HG02623 (cell line): ENCODE measurements around the gene DDR2.
"Not testable (repeated sequence)": the region's sequence is repeated elsewhere in the genome, so short reads cannot be mapped to it uniquely, and the experiment has no call there.

Experiments
- ATAC-seq: cut with Tn5 transposase; IDR thresholded peaks from one replicate; pipeline ENCODE4 v1.9.1; 2021; ENCODE audit warnings: moderate library complexity; ENCODE audit not compliant: unreplicated experiment

Gene DDR2

GRCh38 chr1:162717548-162718184 is 85.4 kb downstream of the DDR2 start:
- no peak for ATAC-seq

GRCh38 chr1:162719678-162720077 is 87.4 kb downstream of the DDR2 start:
- no peak for ATAC-seq

DNA sequence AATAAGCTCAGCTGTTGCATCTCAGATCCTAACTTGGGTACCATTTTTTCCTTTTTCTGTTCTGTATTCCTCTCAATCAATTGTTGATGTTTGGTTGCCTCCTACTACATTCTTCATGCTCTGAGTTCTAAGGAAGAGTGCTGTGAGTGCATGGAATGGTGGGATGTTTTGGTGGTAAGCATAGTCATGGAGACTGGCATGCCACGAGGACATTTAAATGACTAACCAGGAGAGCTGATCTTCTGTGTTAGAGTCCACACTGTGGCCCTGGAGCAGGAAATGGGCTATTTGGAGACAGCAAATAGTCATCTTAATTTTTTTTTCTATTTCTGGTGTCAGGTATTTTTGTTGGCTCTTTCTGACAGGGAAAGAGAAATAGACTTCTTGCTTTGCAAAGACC is 88.7 kb downstream of the DDR2 start:
- no peak for ATAC-seq

DNA sequence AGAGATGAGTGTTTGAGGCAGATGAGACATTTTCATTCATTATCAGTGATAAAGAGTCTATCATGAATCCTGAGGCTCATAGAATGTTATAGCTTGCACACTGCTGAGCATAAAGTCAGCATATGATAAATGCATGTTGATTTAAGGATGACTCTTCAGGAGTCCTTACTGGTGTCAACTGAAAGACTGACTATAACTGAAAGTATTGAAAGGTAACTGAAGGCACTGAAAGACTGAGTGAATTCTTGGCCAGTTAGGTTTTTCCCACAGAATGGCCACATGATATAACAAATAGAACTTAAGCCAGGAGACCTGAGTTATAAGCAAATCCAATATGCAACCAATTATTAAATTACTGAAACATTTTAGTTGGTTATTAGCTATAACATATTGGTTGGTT is 89.2 kb downstream of the DDR2 start:
- no peak for ATAC-seq

- no peak for ATAC-seq
Measured at GRCh38 chr1:162722036-162722435, 89.8 kb downstream of the DDR2 start.

- no peak for ATAC-seq
Measured at GRCh38 chr1:162724583-162725120, 92.4 kb downstream of the DDR2 start.

DNA sequence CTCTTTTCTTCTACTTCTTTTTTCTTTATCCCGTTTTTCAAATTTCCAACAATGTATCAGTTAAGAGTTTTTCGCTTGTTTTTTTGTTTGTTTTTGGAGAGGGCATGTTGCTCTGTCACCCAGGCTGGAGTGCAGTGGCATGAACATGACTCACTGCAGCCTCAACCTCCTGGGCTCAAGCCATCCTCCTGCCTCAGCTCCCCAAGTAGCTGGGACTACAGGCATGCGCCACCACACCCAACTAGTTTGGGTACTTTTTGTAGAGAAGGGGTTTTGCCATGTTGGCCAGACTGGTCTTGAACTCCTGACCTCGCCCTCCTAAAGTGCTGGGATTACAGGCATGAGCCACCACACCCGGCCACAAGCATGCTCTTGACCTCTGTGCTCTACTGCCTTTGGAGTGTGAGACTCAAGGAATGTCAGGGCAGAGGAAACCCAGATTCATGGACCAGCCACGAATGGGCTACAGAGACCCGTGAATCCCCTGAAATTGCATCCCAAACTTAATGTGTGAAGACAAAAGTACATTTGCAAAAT is 93.1 kb downstream of the DDR2 start:
- ATAC-seq: no peak

- no peak for ATAC-seq
Measured at GRCh38 chr1:162726555-162726954, 94.3 kb downstream of the DDR2 start.

DNA sequence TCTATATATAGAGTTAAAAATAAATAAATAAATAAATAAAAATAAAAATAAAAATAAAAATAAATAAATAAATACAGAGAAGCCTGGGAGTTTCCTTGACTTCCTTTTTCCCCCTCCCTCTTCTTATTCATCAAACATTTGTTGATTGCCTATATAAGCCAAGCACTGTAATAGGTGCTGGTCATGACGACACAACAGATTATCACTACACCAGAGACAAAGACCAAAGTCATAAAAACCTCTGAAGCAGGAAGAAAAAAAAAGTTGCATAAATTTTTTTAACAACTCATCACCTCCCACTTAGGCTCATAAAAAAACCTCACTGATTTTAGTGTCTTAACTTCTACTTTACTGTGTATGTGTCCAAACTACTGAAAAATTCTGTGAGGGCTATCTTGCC is 95.2 kb downstream of the DDR2 start:
- not testable (repeated sequence) for ATAC-seq

DNA sequence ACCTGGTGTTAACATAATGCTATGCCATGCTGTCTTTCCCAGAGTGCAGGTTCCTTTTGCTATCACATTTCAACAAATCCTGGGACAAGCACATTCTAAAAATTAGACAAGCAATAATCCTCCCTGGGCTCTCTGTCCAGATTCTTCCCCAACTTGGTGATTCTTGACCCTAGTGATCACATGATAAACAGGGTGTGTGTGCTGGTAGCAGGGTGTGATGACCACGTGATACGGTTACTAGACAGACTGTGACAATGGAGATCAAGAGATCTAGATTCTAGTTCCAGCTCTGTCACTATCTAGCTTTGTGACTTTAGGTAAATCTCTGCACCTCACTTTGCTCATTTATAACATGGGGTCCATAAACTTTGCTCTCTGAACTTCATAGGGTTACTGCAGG is 96.3 kb downstream of the DDR2 start:
- no peak for ATAC-seq

DNA sequence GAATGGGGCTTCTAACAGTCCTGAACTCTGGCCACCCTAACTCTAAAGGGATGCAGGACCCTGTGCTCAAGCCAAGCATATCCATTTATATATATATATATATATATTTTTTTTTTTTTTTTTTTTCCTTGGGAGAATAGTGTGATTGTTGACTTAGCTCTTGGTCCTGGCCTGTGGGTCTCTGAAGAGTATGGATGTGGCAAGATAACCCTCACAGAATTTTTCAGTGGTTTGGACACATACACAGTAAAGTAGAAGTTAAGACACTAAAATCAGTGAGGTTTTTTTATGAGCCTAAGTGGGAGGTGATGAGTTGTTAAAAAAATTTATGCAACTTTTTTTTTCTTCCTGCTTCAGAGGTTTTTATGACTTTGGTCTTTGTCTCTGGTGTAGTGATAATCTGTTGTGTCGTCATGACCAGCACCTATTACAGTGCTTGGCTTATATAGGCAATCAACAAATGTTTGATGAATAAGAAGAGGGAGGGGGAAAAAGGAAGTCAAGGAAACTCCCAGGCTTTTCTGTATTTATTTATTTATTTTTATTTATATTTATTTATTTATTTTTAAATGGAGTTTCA is 97.0 kb downstream of the DDR2 start:
- not testable (repeated sequence) for ATAC-seq

GRCh38 chr1:162732094-162732493 is 99.8 kb downstream of the DDR2 start:
- no peak for ATAC-seq

GRCh38 chr1:162732566-162733335 is 100.5 kb downstream of the DDR2 start:
- ATAC-seq: no peak

GRCh38 chr1:162733336-162733590 is 101.0 kb downstream of the DDR2 start:
- no peak for ATAC-seq

DNA sequence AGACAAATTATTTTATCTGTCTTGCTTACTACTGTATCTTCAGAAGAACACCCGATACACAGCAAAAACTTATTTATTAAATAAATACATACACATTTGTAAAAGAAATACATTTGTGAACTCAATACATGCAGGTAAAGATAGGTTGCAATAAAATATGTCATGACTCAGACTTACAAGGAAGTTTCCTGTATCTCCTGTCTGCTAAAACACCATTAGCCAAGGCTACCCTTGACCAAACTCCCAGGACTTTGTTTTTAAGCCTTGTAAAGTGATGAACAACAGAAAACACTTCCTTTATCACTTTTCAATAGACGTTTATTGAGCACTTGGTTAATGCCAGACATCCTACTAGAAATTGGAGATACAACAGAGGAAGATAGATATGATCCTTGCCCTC is 101.8 kb downstream of the DDR2 start:
- ATAC-seq: no peak

DNA sequence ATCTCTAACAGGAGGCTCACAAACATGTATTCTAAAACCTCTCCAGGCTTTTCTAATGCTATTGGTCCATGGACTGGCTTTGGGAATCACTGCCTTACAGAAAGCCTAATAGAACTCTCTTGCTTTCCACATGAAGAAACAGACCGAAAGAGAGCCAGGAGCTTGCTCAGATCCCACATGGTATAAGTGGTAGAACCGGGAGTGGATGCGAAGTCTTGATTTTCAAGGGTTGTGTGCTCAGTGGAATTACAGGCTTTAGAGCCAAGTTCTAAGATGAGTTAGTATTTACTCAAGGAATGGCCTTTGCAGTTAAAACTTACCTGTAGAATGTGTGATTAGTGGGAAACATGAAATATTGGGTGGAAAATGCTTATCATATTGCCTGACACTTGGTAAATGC is 103.9 kb downstream of the DDR2 start:
- ATAC-seq: no peak

DNA sequence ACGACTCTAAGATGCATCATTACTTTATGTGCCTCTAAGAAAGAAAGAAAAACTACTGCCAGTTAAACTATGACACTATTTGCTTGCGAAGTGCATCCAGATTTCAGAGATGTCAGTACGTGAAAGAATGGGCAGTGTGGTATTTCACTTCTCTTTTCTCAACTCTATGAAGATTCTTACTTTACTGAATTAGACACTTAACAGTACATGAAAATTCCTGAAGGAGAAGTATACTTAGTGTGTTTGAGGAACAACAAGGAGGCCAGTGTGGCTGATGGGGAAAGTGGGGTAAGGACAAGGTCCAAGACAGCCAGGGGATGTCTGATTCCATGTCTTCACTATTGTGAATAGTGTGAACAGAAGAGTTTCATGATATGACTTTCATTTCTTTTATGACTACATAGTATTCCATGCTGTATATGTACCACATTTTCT is 104.4 kb downstream of the DDR2 start:
- ATAC-seq: peak; percentile 68

DNA sequence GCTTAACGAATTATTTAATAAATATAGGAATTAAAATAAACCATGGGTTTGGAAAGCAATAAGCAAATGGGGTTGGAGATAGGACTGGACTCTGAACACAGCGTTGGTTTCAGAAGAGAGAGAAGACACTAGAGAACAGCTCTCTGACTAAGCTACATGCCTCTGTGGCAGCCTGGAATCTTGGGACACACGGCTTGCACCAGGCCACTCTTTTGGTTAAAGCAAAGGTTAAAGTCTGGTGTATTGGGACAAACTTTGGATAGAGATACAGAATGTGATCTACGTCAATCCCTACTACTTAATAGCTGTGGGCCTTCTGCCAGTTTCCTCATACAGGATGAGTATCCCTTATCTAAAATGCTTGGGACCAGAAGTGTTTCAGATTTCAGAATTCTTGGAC is 108.5 kb downstream of the DDR2 start:
- no peak for ATAC-seq

GRCh38 chr1:162741574-162741973 is 109.3 kb downstream of the DDR2 start:
- ATAC-seq: no peak

GRCh38 chr1:162746264-162746942 is 114.1 kb downstream of the DDR2 start:
- ATAC-seq: not testable (repeated sequence)

DNA sequence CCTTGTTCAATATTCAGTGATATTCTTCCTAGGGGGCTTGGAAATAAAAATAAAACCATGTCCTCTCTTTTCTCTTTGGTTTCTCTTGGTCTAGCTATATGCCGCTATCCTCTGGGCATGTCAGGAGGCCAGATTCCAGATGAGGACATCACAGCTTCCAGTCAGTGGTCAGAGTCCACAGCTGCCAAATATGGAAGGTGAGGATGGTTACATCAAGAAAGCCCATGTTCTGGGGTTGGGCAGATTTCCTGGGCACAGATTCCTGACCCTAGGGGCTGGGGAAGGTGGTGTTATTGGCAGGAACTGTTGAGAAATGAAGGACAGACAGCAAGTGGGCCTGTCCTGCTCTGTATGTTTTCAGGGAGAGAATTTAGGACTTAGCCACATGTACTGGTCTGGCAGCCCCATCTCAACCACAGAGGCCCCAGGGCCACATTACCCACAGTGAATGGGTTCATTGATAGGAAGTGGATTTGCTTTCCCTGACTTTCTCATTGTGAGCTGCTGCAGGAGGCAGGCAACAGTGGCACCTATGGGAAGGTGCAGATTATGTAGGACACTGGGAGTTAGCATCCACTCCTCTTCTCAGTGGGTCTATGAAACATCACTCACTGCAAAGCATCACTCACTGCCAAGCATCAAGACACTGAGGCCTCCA is 120.9 kb downstream of the DDR2 start:
- no peak for ATAC-seq
